Neutrophil (primary cell): ENCODE data around the gene USP12.

Source experiments
- H3K27ac ChIP-seq: fragments of 200-600 bp; sonication (generic); 2 replicates; pipeline ENCODE4 v1.5.1; 2016; ENCODE audit warnings: mild to moderate bottlenecking, moderate library complexity
- H3K27me3 ChIP-seq: fragments of 200-600 bp; sonication (generic); 2 replicates; pipeline ENCODE4 v1.6.0; 2016; ENCODE audit warnings: mild to moderate bottlenecking
- H3K36me3 ChIP-seq: fragments of 200-600 bp; sonication (generic); 2 replicates; pipeline ENCODE4 v1.5.1; 2017
- H3K4me1 ChIP-seq, 2 experiments: fragments of 200-600 bp in 1 of 2; sonication (generic) in 1 of 2; 1 replicate in 1 of 2; 2 replicates in 1 of 2; pipeline versions ENCODE4 v1.5.1 to v1.6.1; 2013 to 2016; ENCODE audit warnings: low read depth in 1 of 2, low read length in 1 of 2, mild to moderate bottlenecking in 1 of 2, moderate library complexity in 1 of 2; ENCODE audit not compliant: control insufficient read depth in 1 of 2, insufficient read depth in 1 of 2
- H3K4me3 ChIP-seq, 2 experiments: fragments of 200-600 bp in 1 of 2; sonication (generic) in 1 of 2; 1 replicate in 1 of 2; 2 replicates in 1 of 2; pipeline ENCODE4 v1.5.1; 2013 to 2016; ENCODE audit warnings: low read depth in 1 of 2, low read length in 1 of 2, mild to moderate bottlenecking in 1 of 2, moderate library complexity in 1 of 2
- H3K9me3 ChIP-seq: fragments of 200-600 bp; sonication (generic); 2 replicates; pipeline ENCODE4 v1.5.1; 2016
- TF ChIP-seq, protein P1 (sequence below): fragments of 200-600 bp; sonication (generic); IDR thresholded peaks from 2 replicates; pipeline ENCODE4 v1.5.1; 2016; ENCODE audit warnings: antibody characterized with exemption

Gene USP12

DNA sequence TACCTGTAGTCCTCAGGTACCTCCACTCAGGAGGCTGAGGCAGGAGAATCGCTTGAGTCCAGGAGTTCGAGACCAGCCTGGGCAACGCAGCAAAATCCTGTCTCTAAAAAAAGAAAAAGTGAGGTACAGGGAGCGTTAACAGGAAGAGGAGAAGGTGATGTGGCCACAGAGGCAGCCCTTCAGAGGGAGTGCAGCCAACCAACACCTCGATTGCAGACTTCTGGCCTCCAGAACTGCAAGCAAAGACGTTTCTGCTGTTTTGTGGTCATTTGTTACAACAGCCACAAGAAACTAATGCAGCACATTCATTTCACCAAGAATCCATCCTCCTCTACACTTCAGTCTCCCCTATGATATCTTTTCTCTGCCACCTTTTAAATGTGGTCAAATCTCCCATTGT is 145.2 kb downstream of the USP12 start:
- H3K36me3 ChIP-seq: no peaks in the 10 kb centered on the region
- no peaks in the 10 kb centered on the region for H3K27me3 ChIP-seq

GRCh38 chr13:27024776-27025492 is 146.7 kb downstream of the USP12 start:
- Histone ChIP-seq H3K9me3 (no peaks in the 10 kb centered on the region), H3K4me1 (peaks cover 0 to 23% of the 10 kb centered on the region in 2 experiments), H3K4me3 (no peak overlapping the region), H3K27me3 (no peaks in the 10 kb centered on the region), H3K36me3 (no peaks in the 10 kb centered on the region), H3K27ac (no peak overlapping the region)
- TF ChIP-seq, protein P1, sequence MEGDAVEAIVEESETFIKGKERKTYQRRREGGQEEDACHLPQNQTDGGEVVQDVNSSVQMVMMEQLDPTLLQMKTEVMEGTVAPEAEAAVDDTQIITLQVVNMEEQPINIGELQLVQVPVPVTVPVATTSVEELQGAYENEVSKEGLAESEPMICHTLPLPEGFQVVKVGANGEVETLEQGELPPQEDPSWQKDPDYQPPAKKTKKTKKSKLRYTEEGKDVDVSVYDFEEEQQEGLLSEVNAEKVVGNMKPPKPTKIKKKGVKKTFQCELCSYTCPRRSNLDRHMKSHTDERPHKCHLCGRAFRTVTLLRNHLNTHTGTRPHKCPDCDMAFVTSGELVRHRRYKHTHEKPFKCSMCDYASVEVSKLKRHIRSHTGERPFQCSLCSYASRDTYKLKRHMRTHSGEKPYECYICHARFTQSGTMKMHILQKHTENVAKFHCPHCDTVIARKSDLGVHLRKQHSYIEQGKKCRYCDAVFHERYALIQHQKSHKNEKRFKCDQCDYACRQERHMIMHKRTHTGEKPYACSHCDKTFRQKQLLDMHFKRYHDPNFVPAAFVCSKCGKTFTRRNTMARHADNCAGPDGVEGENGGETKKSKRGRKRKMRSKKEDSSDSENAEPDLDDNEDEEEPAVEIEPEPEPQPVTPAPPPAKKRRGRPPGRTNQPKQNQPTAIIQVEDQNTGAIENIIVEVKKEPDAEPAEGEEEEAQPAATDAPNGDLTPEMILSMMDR: no peak

More for the DNA sequence above, 145.2 kb downstream of the USP12 start:
- Histone ChIP-seq H3K27ac (no peak overlapping the region), H3K4me3 (no peak overlapping the region), H3K9me3 (no peaks in the 10 kb centered on the region), H3K4me1 (peaks cover 0 to 23% of the 10 kb centered on the region in 2 experiments)
- TF ChIP-seq, protein P1: no peak

- no peaks in the 10 kb centered on the region for H3K9me3 ChIP-seq
- H3K27ac ChIP-seq: no peak overlapping the region
- H3K4me1 ChIP-seq: peaks cover 0 to 23% of the 10 kb centered on the region in 2 experiments
- TF ChIP-seq, protein P1: no peak
- H3K36me3 ChIP-seq: no peaks in the 10 kb centered on the region
- no peak overlapping the region for H3K4me3 ChIP-seq
- H3K27me3 ChIP-seq: no peaks in the 10 kb centered on the region
These were observed 147.5 kb downstream of the USP12 start for GRCh38 chr13:27024074-27024461.

DNA sequence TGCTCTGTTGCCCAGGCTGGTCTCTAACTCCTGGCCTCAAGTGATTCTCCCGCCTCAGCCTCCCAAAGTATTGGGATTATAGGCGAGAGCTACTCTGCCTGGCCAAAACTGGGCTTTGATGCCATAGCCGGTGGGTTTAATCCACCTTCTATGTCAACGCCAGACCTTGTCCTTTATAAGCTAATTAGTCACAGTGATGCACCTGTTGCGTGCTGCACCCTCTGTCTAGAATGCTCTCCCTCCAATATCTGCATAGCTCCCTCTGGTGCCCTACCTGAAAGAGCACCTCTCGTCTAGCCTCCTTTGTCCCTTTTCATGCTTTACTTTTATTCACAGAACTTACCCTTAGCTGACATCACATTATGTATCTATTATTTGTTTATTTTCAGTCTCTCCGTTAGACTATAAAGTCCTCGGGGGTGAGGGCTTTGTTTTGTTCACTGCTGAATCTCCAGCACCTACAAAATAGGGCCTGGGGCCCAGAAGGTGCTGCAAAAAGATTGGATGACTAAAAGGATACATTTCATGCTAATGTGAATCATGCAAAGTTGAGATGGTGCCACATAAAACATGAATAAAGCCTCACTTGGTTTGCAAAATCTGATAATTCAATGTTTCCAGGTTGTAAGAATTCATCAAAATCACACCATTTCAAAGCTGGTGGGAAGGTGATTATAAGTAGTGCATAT is 148.1 kb downstream of the USP12 start:
- TF ChIP-seq, protein P1: no peak
- Histone ChIP-seq H3K27ac (no peak overlapping the region), H3K4me1 (peaks cover 0 to 23% of the 10 kb centered on the region in 2 experiments), H3K27me3 (no peaks in the 10 kb centered on the region), H3K4me3 (no peak overlapping the region), H3K9me3 (no peaks in the 10 kb centered on the region), H3K36me3 (no peaks in the 10 kb centered on the region)

- Histone ChIP-seq H3K27me3 (no peaks in the 10 kb centered on the region), H3K36me3 (no peaks in the 10 kb centered on the region), H3K4me1 (peaks cover 0 to 23% of the 10 kb centered on the region in 2 experiments), H3K27ac (no peak overlapping the region), H3K9me3 (no peaks in the 10 kb centered on the region), H3K4me3 (no peak overlapping the region)
- TF ChIP-seq, protein P1: no peak
These were observed 148.9 kb downstream of the USP12 start for GRCh38 chr13:27022571-27023311.
